COLO668 (cell line): ENCODE data around the gene MT1E.
"Not testable (repeated sequence)": the region's sequence is repeated elsewhere in the genome, so short reads cannot be mapped to it uniquely, and the experiment has no call there.

Experiments used
- DNase-seq: peaks from one replicate; lab custom pipeline; 2025; ENCODE audit not compliant: unreplicated experiment; lab: John Stamatoyannopoulos, UW

The MT1E gene

GRCh38 chr16:56625140-56625942 is at the start of gene MT1E:
MT1E (plus strand) TSS chr16:56625781; CDS start chr16:56625852, 71 bp downstream.
- DNase-seq = peak; percentile 16

GRCh38 chr16:56576585-56577299 is 48.8 kb upstream of the MT1E start:
- DNase-seq = peak; percentile 60

GRCh38 chr16:56577300-56577625 is 48.3 kb upstream of the MT1E start:
- no peak for DNase-seq

- DNase-seq = no peak
These were observed 45.1 kb upstream of the MT1E start for GRCh38 chr16:56580391-56581048.

- DNase-seq = not testable (repeated sequence)
These were observed 42.7 kb upstream of the MT1E start for GRCh38 chr16:56582911-56583310.

GRCh38 chr16:56583351-56584168 is 42.0 kb upstream of the MT1E start:
- no peak for DNase-seq

GRCh38 chr16:56584276-56584675 is 41.3 kb upstream of the MT1E start:
- DNase-seq = no peak

- DNase-seq = no peak
These were observed 36.8 kb upstream of the MT1E start for GRCh38 chr16:56588781-56589140.

GRCh38 chr16:56589141-56590039 is 36.2 kb upstream of the MT1E start, which contains the start of gene MT3:
MT3 (plus strand) TSS chr16:56589528; CDS start chr16:56589591, 63 bp downstream.
- DNase-seq = peak; percentile 81

GRCh38 chr16:56591377-56592060 is 34.1 kb upstream of the MT1E start:
- no peak for DNase-seq

GRCh38 chr16:56593573-56594291 is 31.8 kb upstream of the MT1E start:
- DNase-seq = no peak

- no peak for DNase-seq
These were observed 31.3 kb upstream of the MT1E start for GRCh38 chr16:56594292-56594619.

- DNase-seq = peak; percentile 8
These were observed 25.1 kb upstream of the MT1E start for GRCh38 chr16:56600398-56600999.

GRCh38 chr16:56601325-56601724 is 24.3 kb upstream of the MT1E start:
- no peak for DNase-seq

- peak; percentile 17 for DNase-seq
These were observed 22.0 kb upstream of the MT1E start for GRCh38 chr16:56603589-56603988.

GRCh38 chr16:56604966-56605365 is 20.6 kb upstream of the MT1E start:
- no peak for DNase-seq

GRCh38 chr16:56605475-56605874 is 20.1 kb upstream of the MT1E start:
- DNase-seq = no peak

GRCh38 chr16:56606071-56606475 is 19.5 kb upstream of the MT1E start:
- no peak for DNase-seq
